K562 (cell line): ENCODE data around the gene TEX264. TPM values are rescaled to one million over a fixed set of nuclear protein-coding genes. Genes with fewer than 3 reads are reported as not detected.

Source experiments
- BMI1 ChIP-seq: fragments of 150-350 bp; IDR thresholded peaks from 2 replicates; pipeline ENCODE4 v1.6.1; 2014; ENCODE audit warnings: low read length
- CBFA2T3 ChIP-seq: fragments of 450-650 bp; IDR thresholded peaks from 2 replicates; pipeline ENCODE4 v1.6.1; 2017
- HMG20A ChIP-seq: fragments of 450-650 bp; formaldehyde crosslinking; conservative IDR thresholded peaks from 2 replicates; pipeline ENCODE4 v1.4.0; 2020; ENCODE audit warnings: mild to moderate bottlenecking, mixed read lengths
- IRF9 ChIP-seq: fragments of 450-650 bp; IDR thresholded peaks from 2 replicates; pipeline ENCODE4 v1.6.1; 2016; ENCODE audit warnings: missing biosample characterization, missing genetic modification characterization
- KDM2B ChIP-seq: fragments of 250-450 bp; sonication (Bioruptor Pico); IDR thresholded peaks from 2 replicates; pipeline ENCODE4 v1.8.0; 2021; ENCODE audit warnings: mild to moderate bottlenecking, moderate library complexity
- MIER1 ChIP-seq: fragments of 450-650 bp; IDR thresholded peaks from 2 replicates; pipeline ENCODE4 v1.6.1; 2016; ENCODE audit warnings: antibody characterized with exemption, mild to moderate bottlenecking, low read depth
- MXD1 ChIP-seq: fragments of 250-450 bp; sonication (Bioruptor Pico); IDR thresholded peaks from 2 replicates; pipeline ENCODE4 v1.8.0; 2021; ENCODE audit warnings: borderline replicate concordance, mild to moderate bottlenecking, moderate library complexity; ENCODE audit not compliant: poor library complexity, severe bottlenecking
- NCOR1 ChIP-seq: fragments of 450-650 bp; IDR thresholded peaks from 2 replicates; pipeline ENCODE4 v1.6.1; 2016; ENCODE audit warnings: mild to moderate bottlenecking, moderate library complexity
- TAF7 ChIP-seq: fragments of 450-650 bp; IDR thresholded peaks from 2 replicates; pipeline ENCODE4 v1.6.1; 2016; ENCODE audit warnings: missing genetic modification characterization, missing compliant biosample characterization
- TAL1 ChIP-seq: fragments of 450-650 bp; IDR thresholded peaks from 2 replicates; pipeline ENCODE4 v1.6.1; 2016; ENCODE audit warnings: mild to moderate bottlenecking
- TCF3 ChIP-seq: sonication (generic); formaldehyde crosslinking; IDR thresholded peaks from 2 replicates; pipeline ENCODE4 v1.4.0; 2020; ENCODE audit warnings: mild to moderate bottlenecking, missing genetic modification reagents
- TCF7 ChIP-seq: sonication (generic); IDR thresholded peaks from 2 replicates; pipeline ENCODE4 v1.6.1; 2016; ENCODE audit warnings: antibody characterized with exemption, borderline replicate concordance
- TGIF2 ChIP-seq: sonication (generic); formaldehyde crosslinking; IDR thresholded peaks from 2 replicates; pipeline ENCODE4 v1.8.1; 2022; ENCODE audit warnings: mild to moderate bottlenecking, missing genetic modification reagents, moderate library complexity
- THAP7 ChIP-seq: fragments of 250-450 bp; sonication (Bioruptor Pico); IDR thresholded peaks from 2 replicates; pipeline ENCODE4 v1.5.0; 2021
- YY1 ChIP-seq, 3 experiments: IDR thresholded peaks; 2 replicates each; pipeline ENCODE4 v1.6.1; 2011; ENCODE audit warnings: low read length in 2 of 3, mild to moderate bottlenecking in 2 of 3, moderate library complexity in 2 of 3, borderline replicate concordance in 1 of 3, control low read depth in 1 of 3, low read depth in 1 of 3; ENCODE audit not compliant: insufficient read depth in 3 of 3, insufficient replicate concordance in 2 of 3, control insufficient read depth in 1 of 3, insufficient read length in 1 of 3; ENCODE audit errors: extremely low read depth in 1 of 3
- ZBED1 ChIP-seq: IDR thresholded peaks from 2 replicates; pipeline ENCODE4 v1.6.1; 2014
- ZBTB8A ChIP-seq: fragments of 450-650 bp; IDR thresholded peaks from 2 replicates; pipeline ENCODE4 v1.6.1; 2018; ENCODE audit warnings: mild to moderate bottlenecking, moderate library complexity; ENCODE audit not compliant: partially characterized antibody
- ZNF324 ChIP-seq: fragments of 250-450 bp; sonication (Bioruptor Pico); IDR thresholded peaks from 2 replicates; pipeline ENCODE4 v1.4.0; 2020; ENCODE audit warnings: mild to moderate bottlenecking
- ZNF408 ChIP-seq: fragments of 250-450 bp; sonication (Bioruptor Pico); IDR thresholded peaks from 2 replicates; pipeline ENCODE4 v1.4.0; 2020; ENCODE audit warnings: low read depth, mild to moderate bottlenecking, moderate library complexity
- ZNF507 ChIP-seq: conservative IDR thresholded peaks from 2 replicates; pipeline ENCODE4 v1.6.1; 2017; ENCODE audit warnings: missing genetic modification characterization, missing compliant biosample characterization
- ZNF778 ChIP-seq: fragments of 450-650 bp; formaldehyde crosslinking; IDR thresholded peaks from 2 replicates; pipeline ENCODE4 v1.4.0; 2020; ENCODE audit warnings: mild to moderate bottlenecking, moderate library complexity
- ZZZ3 ChIP-seq: fragments of 450-650 bp; IDR thresholded peaks from 2 replicates; pipeline ENCODE4 v1.6.1; 2016; ENCODE audit warnings: antibody characterized with exemption, mild to moderate bottlenecking, moderate library complexity
- polyA plus RNA-seq, 8 experiments: library from polyadenylated mRNA; depleted of rRNA in 4 of 8; stranded (reverse) in 5 of 8; unstranded in 3 of 8; fragments of >200 nt; fragmentation: Nextera tagmentation in 2 of 8; fragmentation: Illumina TruSeq in 1 of 8; extraction: Ambion mirVana in 2 of 8; extraction: Trizol in 1 of 8; gene quantifications; 2 replicates each; pipeline versions ENCODE4 v1.2.1 to v1.2.3, GENCODE V29; 2011 to 2014; ENCODE audit warnings: inconsistent platforms in 1 of 8, missing spikeins in 1 of 8
- total RNA-seq, 7 experiments: library from RNA; depleted of rRNA in 6 of 7; stranded (reverse); fragments of >200 nt in 6 of 7; fragmentation: Illumina TruSeq in 2 of 7; extraction: Trizol in 2 of 7; gene quantifications; 2 replicates each; pipeline versions ENCODE4 v1.2.1 to v1.2.3, GENCODE V29; 2011 to 2021; ENCODE audit warnings: low replicate concordance in 1 of 7
- TF ChIP-seq, protein P1 (sequence below): fragments of 250-450 bp; sonication (Bioruptor Pico); IDR thresholded peaks from 2 replicates; pipeline ENCODE4 v1.4.0; 2020; ENCODE audit warnings: mild to moderate bottlenecking, moderate library complexity

TEX264 gene
- total and polyA plus RNA-seq, 9 of the 15 experiments (the other 6 are each of a cell fraction or from before 2014, with no cell fraction given), result 4.1 to 47.0 (median 31.0) TPM

DNA sequence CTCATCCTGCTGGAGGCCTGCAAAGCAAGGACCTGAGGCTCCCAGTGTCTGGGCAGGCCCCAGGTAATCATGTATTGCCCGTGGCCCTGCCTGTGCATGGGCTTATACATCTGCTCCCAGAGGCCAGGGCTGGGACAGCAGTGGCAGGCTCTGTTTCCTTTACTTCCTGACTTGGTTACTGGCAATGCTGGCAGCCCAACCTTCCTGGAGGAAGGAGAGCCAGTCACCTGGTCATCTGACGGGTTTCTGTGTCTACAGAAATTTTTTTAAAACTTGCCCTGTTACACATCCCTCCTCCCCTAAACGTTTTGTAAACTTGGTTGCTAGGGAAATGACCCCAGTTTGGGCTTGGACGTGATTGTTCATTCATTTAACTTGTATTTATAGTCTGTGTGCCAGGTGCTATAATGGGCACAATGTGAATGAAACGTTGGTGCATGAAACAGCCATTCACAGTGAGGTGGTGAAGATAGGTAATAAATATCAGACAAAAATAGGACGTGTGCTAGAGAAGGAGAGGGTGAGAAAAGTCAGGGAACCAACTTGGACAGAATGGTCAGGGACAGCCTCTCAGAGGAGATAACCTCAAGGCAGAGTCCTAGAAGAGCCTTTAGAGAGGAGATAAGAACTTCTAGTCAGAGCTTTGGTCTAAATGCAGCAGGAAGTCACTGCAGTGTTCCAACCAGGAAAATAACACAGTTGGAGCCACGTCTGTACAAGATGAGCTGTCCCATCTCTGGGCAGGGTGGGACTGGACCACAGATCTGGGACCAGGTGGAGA lies 14.1 kb downstream of the TEX264 start (continued):
- TF ChIP-seq ZNF408 (CRISPR knock-in tag) (no peak), TAL1 (peak; percentile 57; the same call in 1 of the 2 replicates), NCOR1 (peak; percentile 30), THAP7 (CRISPR knock-in tag) (no peak), YY1 (IDR thresholded peaks at IDR 0.05; ENCODE audit: borderline replicate concordance in 1 of 3, control insufficient read depth in 1 of 3, extremely low read depth in 1 of 3, insufficient read depth in 3 of 3, insufficient read length in 1 of 3, insufficient replicate concordance in 2 of 3, low read depth in 1 of 3, low read length in 2 of 3) (no peak), IRF9 (tag) (no peak), ZBTB8A (no peak), TGIF2 (CRISPR knock-in tag) (no peak), MIER1 (no peak), ZNF324 (CRISPR knock-in tag) (no peak), TAF7 (tag) (no peak), KDM2B (CRISPR knock-in tag) (no peak), MXD1 (CRISPR knock-in tag) (no peak), TCF7 (no peak), TCF3 (peak; percentile 66), BMI1 (no peak), ZNF507 (no peak), ZZZ3 (no peak), ZNF778 (no peak), HMG20A (CRISPR knock-in tag) (no peak), CBFA2T3 (peak; percentile 62), ZBED1 (no peak)
- TF ChIP-seq, protein P1, sequence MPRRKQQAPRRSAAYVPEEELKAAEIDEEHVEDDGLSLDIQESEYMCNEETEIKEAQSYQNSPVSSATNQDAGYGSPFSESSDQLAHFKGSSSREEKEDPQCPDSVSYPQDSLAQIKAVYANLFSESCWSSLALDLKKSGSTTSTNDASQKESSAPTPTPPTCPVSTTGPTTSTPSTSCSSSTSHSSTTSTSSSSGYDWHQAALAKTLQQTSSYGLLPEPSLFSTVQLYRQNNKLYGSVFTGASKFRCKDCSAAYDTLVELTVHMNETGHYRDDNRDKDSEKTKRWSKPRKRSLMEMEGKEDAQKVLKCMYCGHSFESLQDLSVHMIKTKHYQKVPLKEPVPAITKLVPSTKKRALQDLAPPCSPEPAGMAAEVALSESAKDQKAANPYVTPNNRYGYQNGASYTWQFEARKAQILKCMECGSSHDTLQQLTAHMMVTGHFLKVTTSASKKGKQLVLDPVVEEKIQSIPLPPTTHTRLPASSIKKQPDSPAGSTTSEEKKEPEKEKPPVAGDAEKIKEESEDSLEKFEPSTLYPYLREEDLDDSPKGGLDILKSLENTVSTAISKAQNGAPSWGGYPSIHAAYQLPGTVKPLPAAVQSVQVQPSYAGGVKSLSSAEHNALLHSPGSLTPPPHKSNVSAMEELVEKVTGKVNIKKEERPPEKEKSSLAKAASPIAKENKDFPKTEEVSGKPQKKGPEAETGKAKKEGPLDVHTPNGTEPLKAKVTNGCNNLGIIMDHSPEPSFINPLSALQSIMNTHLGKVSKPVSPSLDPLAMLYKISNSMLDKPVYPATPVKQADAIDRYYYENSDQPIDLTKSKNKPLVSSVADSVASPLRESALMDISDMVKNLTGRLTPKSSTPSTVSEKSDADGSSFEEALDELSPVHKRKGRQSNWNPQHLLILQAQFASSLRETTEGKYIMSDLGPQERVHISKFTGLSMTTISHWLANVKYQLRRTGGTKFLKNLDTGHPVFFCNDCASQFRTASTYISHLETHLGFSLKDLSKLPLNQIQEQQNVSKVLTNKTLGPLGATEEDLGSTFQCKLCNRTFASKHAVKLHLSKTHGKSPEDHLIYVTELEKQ, result no peak
